ENCODE measurements around the gene ZGLP1.

ZGLP1 gene

GRCh38 chr19:10289836-10290356 is 19.7 kb downstream of the ZGLP1 start, which contains the start of gene ICAM5:
TSS of gene ICAM5 (plus strand) at chr19:10289952. CDS start at chr19:10290044, 92 bp downstream.
- no peak within 1 kb of the TSS for H3K9ac ChIP-seq (ENCODE audit: low read depth, low read length)
- no peak within 1 kb of the TSS for H3K27ac ChIP-seq (ENCODE audit: low read length)
- ATAC-seq (ENCODE audit: insufficient read depth, low read depth): no peak
- no peak within 1 kb of the TSS for H3K4me3 ChIP-seq (ENCODE audit: low read depth in 1 of 2, low read length in 2 of 2)
- no peaks in the 10 kb centered on the region for H3K9me3 ChIP-seq (ENCODE audit: insufficient read depth, low read length, severe bottlenecking)
- DNase-seq: no peak
- H4K20me1 ChIP-seq (ENCODE audit: insufficient read depth, low read length): no peaks in the 10 kb centered on the region
- TF ChIP-seq EZH2 (IDR thresholded peaks at IDR 0.05; ENCODE audit: borderline replicate concordance, low read depth, low read length, severe bottlenecking): no peak
- TF ChIP-seq CTCF (IDR thresholded peaks at IDR 0.05; ENCODE audit: borderline replicate concordance, extremely low read depth, low read length, poor library complexity, severe bottlenecking): no peak
- no peak within 1 kb of the TSS for H2AFZ ChIP-seq (ENCODE audit: low read depth, low read length)
- H3K27me3 ChIP-seq (ENCODE audit: insufficient read depth, low read length, poor library complexity): no peaks in the 10 kb centered on the region
- H3K4me2 ChIP-seq (ENCODE audit: insufficient read depth, low read length): no peak within 1 kb of the TSS
- H3K79me2 ChIP-seq (ENCODE audit: insufficient read depth, low read length): no peaks in the 10 kb centered on the region
- peaks cover 23% of the 10 kb centered on the region for H3K4me1 ChIP-seq (ENCODE audit: insufficient read depth, low read length)
- peaks cover 6% of the 10 kb centered on the region; the same call in 1 of the 2 replicates for H3K36me3 ChIP-seq (ENCODE audit: insufficient read depth, low read length)

- Histone ChIP-seq H3K27me3 (ENCODE audit: insufficient read depth, low read length, poor library complexity) (no peaks in the 10 kb centered on the region), H3K4me2 (ENCODE audit: insufficient read depth, low read length) (no peak overlapping the region), H3K36me3 (ENCODE audit: insufficient read depth, low read length) (peaks cover 11% of the 10 kb centered on the region; the same call in 1 of the 2 replicates), H3K4me1 (ENCODE audit: insufficient read depth, low read length) (peaks cover 23% of the 10 kb centered on the region), H2AFZ (ENCODE audit: low read depth, low read length) (no peak overlapping the region), H3K9me3 (ENCODE audit: insufficient read depth, low read length, severe bottlenecking) (no peaks in the 10 kb centered on the region), H3K9ac (ENCODE audit: low read depth, low read length) (no peak overlapping the region), H3K4me3 (ENCODE audit: low read depth in 1 of 2, low read length in 2 of 2) (no peak overlapping the region), H3K79me2 (ENCODE audit: insufficient read depth, low read length) (no peaks in the 10 kb centered on the region), H4K20me1 (ENCODE audit: insufficient read depth, low read length) (no peaks in the 10 kb centered on the region), H3K27ac (ENCODE audit: low read length) (no peak overlapping the region)
- no peak for TF ChIP-seq EZH2 (IDR thresholded peaks at IDR 0.05; ENCODE audit: borderline replicate concordance, low read depth, low read length, severe bottlenecking)
- TF ChIP-seq CTCF (IDR thresholded peaks at IDR 0.05; ENCODE audit: borderline replicate concordance, extremely low read depth, low read length, poor library complexity, severe bottlenecking): no peak
- DNase-seq: no peak
- ATAC-seq (ENCODE audit: insufficient read depth, low read depth): no peak
Measured at GRCh38 chr19:10289167-10289835, 20.3 kb downstream of the ZGLP1 start.

- H3K27me3 ChIP-seq (ENCODE audit: insufficient read depth, low read length, poor library complexity): no peaks in the 10 kb centered on the region
- no peaks in the 10 kb centered on the region for H3K79me2 ChIP-seq (ENCODE audit: insufficient read depth, low read length)
- H3K36me3 ChIP-seq (ENCODE audit: insufficient read depth, low read length): peaks cover 12% of the 10 kb centered on the region; the same call in 1 of the 2 replicates
- ATAC-seq (ENCODE audit: insufficient read depth, low read depth) (no peak), DNase-seq (no peak)
- H4K20me1 ChIP-seq (ENCODE audit: insufficient read depth, low read length): no peaks in the 10 kb centered on the region
- no peak overlapping the region for H3K4me3 ChIP-seq (ENCODE audit: low read depth in 1 of 2, low read length in 2 of 2)
- TF ChIP-seq EZH2 (IDR thresholded peaks at IDR 0.05; ENCODE audit: borderline replicate concordance, low read depth, low read length, severe bottlenecking): no peak
- no peak for TF ChIP-seq CTCF (IDR thresholded peaks at IDR 0.05; ENCODE audit: borderline replicate concordance, extremely low read depth, low read length, poor library complexity, severe bottlenecking)
- no peak overlapping the region for H3K4me2 ChIP-seq (ENCODE audit: insufficient read depth, low read length)
- H3K4me1 ChIP-seq (ENCODE audit: insufficient read depth, low read length): peaks cover 23% of the 10 kb centered on the region
- H3K9me3 ChIP-seq (ENCODE audit: insufficient read depth, low read length, severe bottlenecking): no peaks in the 10 kb centered on the region
- no peak overlapping the region for H3K27ac ChIP-seq (ENCODE audit: low read length)
- no peak overlapping the region for H2AFZ ChIP-seq (ENCODE audit: low read depth, low read length)
- no peak overlapping the region for H3K9ac ChIP-seq (ENCODE audit: low read depth, low read length)
Measured at GRCh38 chr19:10288662-10289166, 20.9 kb downstream of the ZGLP1 start.

Data from DND-41 (cell line).